ENCODE results near the gene LRRFIP1.

LRRFIP1 gene

GRCh38 chr2:237693291-237693994, 66.1 kb downstream of the LRRFIP1 start:
- Mint-ChIP-seq H3K27ac (peak overlapping the region; percentile 93), H3K9me3 (no peaks in the 10 kb centered on the region), H3K4me3 (peak overlapping the region; percentile 98), H3K4me1 (peaks cover 64% of the 10 kb centered on the region), H3K27me3 (peaks cover 4% of the 10 kb centered on the region), H3K36me3 (peaks cover 23% of the 10 kb centered on the region)
- DNase-seq: no peak
- CTCF ChIA-PET: interaction anchor here (0.9 to 10.3 kb wide), 5 partner anchors 9 to 180 kb away, joined by 3 to 157 read pairs (median 5); no protein-coding TSS in a partner anchor

DNA sequence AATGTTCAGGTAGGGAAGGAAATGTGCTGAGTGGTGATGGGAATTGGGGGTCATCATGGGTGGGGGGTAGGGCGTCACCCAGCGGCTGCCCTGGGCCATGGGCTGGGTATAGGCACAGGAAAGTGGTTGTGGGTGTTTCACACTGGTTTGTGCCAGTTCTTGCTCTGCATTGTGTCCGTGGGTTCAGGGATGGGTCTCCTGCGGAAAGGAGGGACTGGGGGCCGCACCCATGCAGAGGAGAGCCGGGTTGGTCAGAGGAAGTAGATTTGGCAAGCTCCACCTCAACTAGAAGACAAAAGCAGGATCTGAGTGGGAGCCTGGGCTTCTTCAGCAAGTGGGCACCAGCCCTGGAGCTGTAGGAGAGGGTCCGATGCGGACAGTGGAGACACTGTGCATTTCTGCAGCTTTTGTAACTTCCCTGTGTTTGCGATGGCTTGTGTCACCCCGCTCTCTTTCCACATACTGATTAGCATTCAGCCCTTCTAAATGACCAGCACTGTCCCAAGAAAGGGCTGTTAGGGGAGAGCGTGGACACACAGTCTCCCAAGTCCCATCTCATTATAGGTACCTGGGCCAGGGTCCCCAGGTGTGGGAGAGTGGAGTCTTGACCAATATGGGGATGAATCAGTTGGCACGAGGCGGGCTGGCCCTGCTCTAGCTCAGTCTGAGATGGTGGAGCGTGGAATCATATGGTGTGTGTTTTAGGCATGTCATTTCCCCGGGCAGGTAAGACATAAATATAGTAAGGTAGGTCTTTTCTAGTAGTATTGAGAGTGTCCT, 67.2 kb downstream of the LRRFIP1 start:
- Mint-ChIP-seq H3K36me3 (peaks cover 28% of the 10 kb centered on the region), H3K27ac (peak overlapping the region; percentile 93), H3K9me3 (no peaks in the 10 kb centered on the region), H3K4me3 (peak overlapping the region; percentile 98), H3K4me1 (peaks cover 62% of the 10 kb centered on the region), H3K27me3 (peaks cover 4% of the 10 kb centered on the region)
- DNase-seq: peak; percentile 61
- CTCF ChIA-PET: interaction anchor here (1.0 to 10.3 kb wide), 7 partner anchors 8 to 181 kb away, joined by 3 to 157 read pairs (median 3); no protein-coding TSS in a partner anchor

- Mint-ChIP-seq H3K4me1 (peaks cover 62% of the 10 kb centered on the region), H3K27me3 (peaks cover 4% of the 10 kb centered on the region), H3K4me3 (peak overlapping the region; percentile 98), H3K36me3 (peaks cover 34% of the 10 kb centered on the region), H3K27ac (peak overlapping the region; percentile 93), H3K9me3 (no peaks in the 10 kb centered on the region)
- DNase-seq: peak; percentile 54
- CTCF ChIA-PET: interaction anchor here (1.0 to 10.3 kb wide), 4 partner anchors 8 to 26 kb away, joined by 3 to 157 read pairs (median 4); no protein-coding TSS in a partner anchor
These were observed 67.9 kb downstream of the LRRFIP1 start for GRCh38 chr2:237695201-237695780.

DNA sequence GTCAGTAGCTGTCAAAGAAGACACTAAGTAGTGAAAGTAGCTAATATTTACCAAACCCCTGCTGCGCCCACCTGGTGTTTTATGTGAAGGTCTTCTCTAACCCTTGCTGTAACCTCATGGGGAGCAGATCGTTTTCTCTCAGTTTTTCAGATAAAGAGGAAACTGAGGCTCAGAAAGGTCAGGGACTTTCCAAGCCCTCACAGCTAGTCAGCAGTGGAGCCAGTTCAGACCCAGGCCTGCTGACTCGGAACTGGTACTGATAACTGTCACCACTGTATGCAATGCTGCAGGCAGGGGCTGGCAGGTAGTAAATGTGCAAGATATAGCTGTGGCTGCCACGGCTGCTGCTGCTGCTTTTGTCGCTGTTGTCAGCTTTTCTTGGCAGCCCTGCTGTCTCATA, 69.1 kb downstream of the LRRFIP1 start:
- Mint-ChIP-seq H3K27ac (peak overlapping the region; percentile 93), H3K27me3 (no peaks in the 10 kb centered on the region), H3K36me3 (peaks cover 39% of the 10 kb centered on the region), H3K4me3 (peak overlapping the region; percentile 98), H3K9me3 (no peaks in the 10 kb centered on the region), H3K4me1 (peaks cover 65% of the 10 kb centered on the region)
- DNase-seq: peak; percentile 52
- CTCF ChIA-PET: interaction anchor here (0.7 to 10.3 kb wide), 6 partner anchors 11 to 115 kb away, joined by 3 to 157 read pairs (median 7); no protein-coding TSS in a partner anchor

- CTCF ChIA-PET: interaction anchor here (1.0 to 10.3 kb wide), 7 partner anchors 10 to 117 kb away, joined by 3 to 157 read pairs (median 5); no protein-coding TSS in a partner anchor
These were observed 70.4 kb downstream of the LRRFIP1 start for GRCh38 chr2:237697586-237698357.

GRCh38 chr2:237698358-237698694, 70.9 kb downstream of the LRRFIP1 start:
- Mint-ChIP-seq H3K4me1 (peaks cover 84% of the 10 kb centered on the region), H3K4me3 (peak overlapping the region; percentile 98), H3K9me3 (no peaks in the 10 kb centered on the region), H3K27me3 (no peaks in the 10 kb centered on the region), H3K36me3 (peaks cover 38% of the 10 kb centered on the region), H3K27ac (peak overlapping the region; percentile 93)
- DNase-seq: no peak
- CTCF ChIA-PET: interaction anchor here (1.2 to 10.3 kb wide), 4 partner anchors 9 to 117 kb away, joined by 3 to 157 read pairs (median 9); no protein-coding TSS in a partner anchor

More at GRCh38 chr2:237697586-237698357, 70.4 kb downstream of the LRRFIP1 start:
- peak overlapping the region; percentile 93 for H3K27ac Mint-ChIP-seq
- no peaks in the 10 kb centered on the region for H3K9me3 Mint-ChIP-seq
- DNase-seq: peak; percentile 44
- H3K4me1 Mint-ChIP-seq: peaks cover 78% of the 10 kb centered on the region
- H3K36me3 Mint-ChIP-seq: peaks cover 42% of the 10 kb centered on the region
- H3K4me3 Mint-ChIP-seq: peak overlapping the region; percentile 98
- H3K27me3 Mint-ChIP-seq: no peaks in the 10 kb centered on the region

DNA sequence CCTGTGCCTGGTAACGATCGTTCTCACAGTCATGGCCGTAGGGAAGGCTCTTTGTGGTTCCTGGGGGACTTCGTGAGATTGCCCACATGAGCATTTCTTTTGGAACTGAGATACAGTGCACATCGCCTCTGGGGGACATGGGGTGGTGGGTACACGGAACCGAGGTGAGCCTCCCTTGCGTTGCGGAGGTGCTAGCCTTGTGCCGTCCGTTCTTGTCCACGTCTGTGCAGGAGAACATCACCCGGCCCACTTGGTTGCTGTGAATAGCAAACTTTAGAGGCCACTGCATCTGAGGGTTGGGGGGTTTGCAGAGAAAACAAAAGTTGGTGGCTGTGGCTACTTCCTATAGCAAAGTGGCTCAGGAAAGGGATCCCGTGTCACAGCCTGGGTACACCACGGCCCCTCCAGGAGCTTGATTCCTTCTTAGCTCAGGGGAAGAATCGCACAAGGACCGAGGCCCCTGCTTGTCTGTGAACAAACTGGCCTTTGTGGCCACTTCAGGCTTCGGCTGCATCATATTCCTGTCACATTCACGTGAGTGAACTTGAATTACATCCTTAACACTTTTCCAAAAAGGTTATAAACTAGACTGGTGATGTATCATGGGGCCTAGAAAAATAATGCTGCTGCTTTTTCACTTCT, 72.6 kb downstream of the LRRFIP1 start:
- Mint-ChIP-seq H3K27ac (peak overlapping the region; percentile 87), H3K9me3 (no peaks in the 10 kb centered on the region), H3K27me3 (no peaks in the 10 kb centered on the region), H3K4me3 (peak overlapping the region; percentile 37), H3K36me3 (peaks cover 37% of the 10 kb centered on the region), H3K4me1 (peaks cover 98% of the 10 kb centered on the region)
- DNase-seq: no peak
- CTCF ChIA-PET: interaction anchor here (1.7 to 3.6 kb wide), 3 partner anchors 27 to 118 kb away, joined by 6 to 27 read pairs (median 6); no protein-coding TSS in a partner anchor

- peak overlapping the region; percentile 37 for H3K4me3 Mint-ChIP-seq
- peak; percentile 64 for DNase-seq
- peaks cover 37% of the 10 kb centered on the region for H3K36me3 Mint-ChIP-seq
- no peaks in the 10 kb centered on the region for H3K27me3 Mint-ChIP-seq
- peaks cover 96% of the 10 kb centered on the region for H3K4me1 Mint-ChIP-seq
- peak overlapping the region; percentile 87 for H3K27ac Mint-ChIP-seq
- no peaks in the 10 kb centered on the region for H3K9me3 Mint-ChIP-seq
- CTCF ChIA-PET: interaction anchor here (1.7 to 3.6 kb wide), 3 partner anchors 28 to 119 kb away, joined by 6 to 27 read pairs (median 6); no protein-coding TSS in a partner anchor
These were observed 73.2 kb downstream of the LRRFIP1 start for GRCh38 chr2:237700512-237701032.

GRCh38 chr2:237701033-237701858, 73.9 kb downstream of the LRRFIP1 start:
- H3K36me3 Mint-ChIP-seq: peaks cover 35% of the 10 kb centered on the region
- peak overlapping the region; percentile 37 for H3K4me3 Mint-ChIP-seq
- no peak for DNase-seq
- H3K4me1 Mint-ChIP-seq: peaks cover 95% of the 10 kb centered on the region
- CTCF ChIA-PET: interaction anchor here (1.7 to 3.6 kb wide), 3 partner anchors 28 to 119 kb away, joined by 6 to 27 read pairs (median 6); no protein-coding TSS in a partner anchor
- peak overlapping the region; percentile 87 for H3K27ac Mint-ChIP-seq
- H3K9me3 Mint-ChIP-seq: no peaks in the 10 kb centered on the region
- H3K27me3 Mint-ChIP-seq: no peaks in the 10 kb centered on the region

DNA sequence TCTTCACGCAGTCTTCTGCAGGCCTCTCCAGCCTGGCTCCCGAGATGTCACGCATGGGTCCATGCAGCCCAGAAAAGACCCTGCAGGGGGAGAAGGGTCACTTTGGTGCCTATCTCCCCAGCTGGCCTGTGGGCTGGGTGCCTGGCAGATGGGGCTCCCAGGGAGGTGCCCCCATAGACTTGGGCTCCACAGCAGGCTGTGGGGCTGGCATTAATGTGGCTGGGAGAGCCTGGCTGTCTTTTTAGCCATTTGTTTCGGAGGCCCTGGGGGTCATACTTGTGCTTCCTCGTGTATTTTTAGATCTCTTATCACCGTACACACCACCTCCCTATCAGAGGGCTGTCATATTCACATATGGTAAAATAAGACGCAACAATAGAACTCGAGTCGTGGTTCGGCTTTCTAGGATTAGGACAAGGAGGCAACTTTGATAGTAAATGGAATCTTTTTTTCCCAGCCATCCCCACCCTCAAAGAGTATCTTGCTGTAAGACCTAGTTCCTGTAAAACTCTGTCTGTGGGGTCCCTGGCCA, 74.5 kb downstream of the LRRFIP1 start:
- Mint-ChIP-seq H3K4me3 (peak overlapping the region; percentile 51), H3K27ac (peak overlapping the region; percentile 87), H3K36me3 (peaks cover 35% of the 10 kb centered on the region), H3K27me3 (no peaks in the 10 kb centered on the region), H3K4me1 (peaks cover 95% of the 10 kb centered on the region), H3K9me3 (no peaks in the 10 kb centered on the region)
- no peak for DNase-seq
- CTCF ChIA-PET: interaction anchor here (0.7 to 3.6 kb wide), 4 partner anchors 9 to 29 kb away, joined by 3 to 27 read pairs (median 3); no protein-coding TSS in a partner anchor

DNA sequence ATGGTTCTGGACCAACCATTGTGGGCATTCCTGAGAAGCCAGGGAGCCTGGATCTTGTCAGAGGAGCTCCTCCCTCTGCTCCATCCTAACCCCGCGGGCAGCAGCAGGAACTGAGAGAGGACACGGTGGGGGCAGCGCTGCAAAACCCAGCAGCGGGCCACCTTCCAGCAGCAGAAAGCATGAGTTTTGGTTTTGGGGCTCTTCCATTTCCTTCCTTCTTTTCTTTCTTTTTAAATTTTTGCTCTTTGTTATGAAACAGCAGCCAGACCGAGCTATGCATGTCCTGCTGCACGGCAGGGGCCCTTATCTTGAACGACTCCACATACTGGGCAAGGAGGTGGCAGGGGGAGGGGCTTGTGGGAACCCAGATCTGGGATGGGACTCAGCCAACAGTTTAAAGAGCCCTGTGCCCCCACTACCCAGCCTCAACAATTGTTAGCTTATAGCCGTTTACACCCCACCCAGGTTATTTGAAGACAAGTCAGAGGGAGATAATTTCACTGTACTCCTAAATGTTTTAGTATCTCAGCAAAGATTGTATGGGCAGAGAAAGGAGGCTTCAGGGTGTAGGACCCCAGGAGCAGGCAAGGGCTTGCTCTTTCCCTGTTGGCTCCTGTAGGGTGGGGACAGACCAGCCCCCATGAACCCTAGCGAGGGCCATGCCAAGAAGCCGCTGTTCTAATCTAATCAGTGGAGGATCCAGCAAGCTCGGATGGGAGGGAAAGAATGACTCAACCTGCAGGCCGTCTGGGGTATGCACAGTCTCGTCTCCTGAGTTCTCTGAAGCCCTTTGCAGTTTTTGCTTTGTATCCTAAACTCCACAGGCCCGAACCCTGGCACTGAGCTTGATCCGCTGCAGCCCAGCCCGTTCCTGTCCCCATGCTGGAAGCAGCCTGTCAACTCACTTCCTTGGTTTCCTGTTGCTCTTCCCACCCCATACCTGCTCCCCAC, 75.3 kb downstream of the LRRFIP1 start:
- Mint-ChIP-seq H3K4me3 (peak overlapping the region; percentile 51), H3K9me3 (no peaks in the 10 kb centered on the region), H3K27me3 (no peaks in the 10 kb centered on the region), H3K27ac (peak overlapping the region; percentile 87), H3K4me1 (peaks cover 95% of the 10 kb centered on the region), H3K36me3 (peaks cover 31% of the 10 kb centered on the region)
- peak; percentile 55 for DNase-seq
- CTCF ChIA-PET: interaction anchor here (0.7 to 3.6 kb wide), 5 partner anchors 8 to 30 kb away, joined by 3 to 27 read pairs (median 3); no protein-coding TSS in a partner anchor

All from activated naive CD4-positive, alpha-beta T cell treated with anti-CD3 and anti-CD28 coated beads, Interleukin-2, amount 10 ng/mL, durations not matched to agents 7 days and 5 days (primary cell).